Caco-2 (cell line): ENCODE measurements around the gene BMP7. TPM values are rescaled to one million over a fixed set of nuclear protein-coding genes. Genes with fewer than 3 reads are reported as not detected.

ENCODE experiments used
- BruUV-seq: library from RNA; stranded (reverse); fragments of 400-500 nt; replicated peaks from 2 replicates; lab custom pipeline; 2021; lab: Mats Ljungman, UMichigan
- CTCF ChIA-PET: fragments of 300-600 bp; sonication (Branson Sonifier 250); formaldehyde crosslinking; loops from one replicate; lab custom pipeline; 2022; ENCODE audit warnings: antibody characterized with exemption; lab: Charles Lee
- POLR2A ChIA-PET: fragments of 300-600 bp; sonication (Branson Sonifier 250); formaldehyde crosslinking; loops from one replicate; lab custom pipeline; 2022; ENCODE audit warnings: antibody characterized with exemption; lab: Charles Lee
- DNase-seq, 2 experiments: peaks; one replicate each; pipeline versions ENCODE4 v3.0.0 to v3.0.0-alpha.2; 2020 to 2022
- H3K27me3 ChIP-seq: replicated peaks from 2 replicates; pipeline ENCODE4 v1.6.0; 2011; ENCODE audit warnings: low read length; ENCODE audit not compliant: control insufficient read depth, insufficient read depth
- H3K36me3 ChIP-seq: 2 replicates; pipeline ENCODE4 v1.5.1; 2011; ENCODE audit warnings: low read length; ENCODE audit not compliant: control insufficient read depth, insufficient read depth
- H3K4me1 ChIP-seq: fragments of 250-450 bp; sonication (Bioruptor Pico); 2 replicates; pipeline ENCODE4 v1.5.1; 2020; ENCODE audit warnings: mild to moderate bottlenecking
- H3K4me3 ChIP-seq: 2 replicates; pipeline ENCODE4 v1.5.1; 2011; ENCODE audit warnings: low read depth, mild to moderate bottlenecking, control low read depth, low read length
- H3K9me3 ChIP-seq: fragments of 250-450 bp; sonication (Bioruptor Pico); 2 replicates; pipeline ENCODE4 v1.5.1; 2020; ENCODE audit warnings: mild to moderate bottlenecking, moderate library complexity
- H3K27ac Mint-ChIP-seq: one replicate; pipeline ENCODE4 v1.8.0; 2022; ENCODE audit warnings: mixed read lengths; ENCODE audit not compliant: unreplicated experiment
- H3K27me3 Mint-ChIP-seq: one replicate; pipeline ENCODE4 v1.8.0; 2022; ENCODE audit warnings: mixed read lengths; ENCODE audit not compliant: insufficient read depth, unreplicated experiment
- H3K36me3 Mint-ChIP-seq: one replicate; pipeline ENCODE4 v1.8.0; 2022; ENCODE audit warnings: mild to moderate bottlenecking, mixed read lengths; ENCODE audit not compliant: insufficient read depth, unreplicated experiment
- H3K4me1 Mint-ChIP-seq: one replicate; pipeline ENCODE4 v1.8.0; 2022; ENCODE audit warnings: low read depth, mixed read lengths; ENCODE audit not compliant: unreplicated experiment
- H3K4me3 Mint-ChIP-seq: one replicate; pipeline ENCODE4 v1.8.0; 2022; ENCODE audit warnings: mild to moderate bottlenecking, moderate library complexity, mixed read lengths; ENCODE audit not compliant: unreplicated experiment
- H3K9me3 Mint-ChIP-seq: one replicate; pipeline ENCODE4 v1.8.0; 2022; ENCODE audit warnings: mixed read lengths; ENCODE audit not compliant: unreplicated experiment
- intact Hi-C: fragments of 100-400 bp; cut with micrococcal nuclease; formaldehyde crosslinking; loops from one replicate; pipeline ENCODE4 v1.10.0; 2022; ENCODE audit not compliant: unreplicated experiment
- total RNA-seq: library from RNA; stranded (reverse); gene quantifications from 2 replicates; pipeline ENCODE4 v1.2.3, GENCODE V29; 2022
- TF ChIP-seq, protein P1 (sequence below), 2 experiments: fragments of 200-600 bp in 1 of 2; IDR thresholded peaks; 1 replicate in 1 of 2; 2 replicates in 1 of 2; pipeline versions ENCODE4 v1.5.1 to v1.8.0; 2011 to 2022; ENCODE audit warnings: antibody characterized with exemption in 1 of 2, control low read depth in 1 of 2, inconsistent platforms in 1 of 2, low read depth in 1 of 2, low read length in 1 of 2, mild to moderate bottlenecking in 1 of 2, moderate library complexity in 1 of 2; ENCODE audit not compliant: insufficient read depth in 1 of 2, severe bottlenecking in 1 of 2, unreplicated experiment in 1 of 2

BMP7 gene
- total RNA-seq, 1 experiment from 2014 or later = 317 TPM

- CTCF ChIA-PET = interaction anchor here (0.7 to 4.3 kb wide), 11 partner anchors 12 to 48 kb away, joined by 3 to 29 read pairs (median 5); no protein-coding TSS in a partner anchor
- Mint-ChIP-seq H3K27ac (peak overlapping the region; percentile 93), H3K4me1 (peaks cover 68% of the 10 kb centered on the region), H3K9me3 (no peaks in the 10 kb centered on the region), H3K36me3 (no peaks in the 10 kb centered on the region), H3K27me3 (no peaks in the 10 kb centered on the region), H3K4me3 (peak overlapping the region; percentile 51)
- H3K27me3 ChIP-seq = no peaks in the 10 kb centered on the region
- TF ChIP-seq, protein P1, sequence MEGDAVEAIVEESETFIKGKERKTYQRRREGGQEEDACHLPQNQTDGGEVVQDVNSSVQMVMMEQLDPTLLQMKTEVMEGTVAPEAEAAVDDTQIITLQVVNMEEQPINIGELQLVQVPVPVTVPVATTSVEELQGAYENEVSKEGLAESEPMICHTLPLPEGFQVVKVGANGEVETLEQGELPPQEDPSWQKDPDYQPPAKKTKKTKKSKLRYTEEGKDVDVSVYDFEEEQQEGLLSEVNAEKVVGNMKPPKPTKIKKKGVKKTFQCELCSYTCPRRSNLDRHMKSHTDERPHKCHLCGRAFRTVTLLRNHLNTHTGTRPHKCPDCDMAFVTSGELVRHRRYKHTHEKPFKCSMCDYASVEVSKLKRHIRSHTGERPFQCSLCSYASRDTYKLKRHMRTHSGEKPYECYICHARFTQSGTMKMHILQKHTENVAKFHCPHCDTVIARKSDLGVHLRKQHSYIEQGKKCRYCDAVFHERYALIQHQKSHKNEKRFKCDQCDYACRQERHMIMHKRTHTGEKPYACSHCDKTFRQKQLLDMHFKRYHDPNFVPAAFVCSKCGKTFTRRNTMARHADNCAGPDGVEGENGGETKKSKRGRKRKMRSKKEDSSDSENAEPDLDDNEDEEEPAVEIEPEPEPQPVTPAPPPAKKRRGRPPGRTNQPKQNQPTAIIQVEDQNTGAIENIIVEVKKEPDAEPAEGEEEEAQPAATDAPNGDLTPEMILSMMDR (IDR thresholded peaks at IDR 0.05; ENCODE audit: insufficient read depth in 1 of 2, low read depth in 1 of 2, low read length in 1 of 2, severe bottlenecking in 1 of 2, unreplicated experiment in 1 of 2) = no peak
- H3K4me3 ChIP-seq = no peak overlapping the region
- peaks cover 81% of the 10 kb centered on the region for H3K4me1 ChIP-seq
- BruUV-seq = TSS peak; percentile 88
- H3K9me3 ChIP-seq = no peaks in the 10 kb centered on the region
- intact Hi-C loops = loop anchor here (1.0 to 2.0 kb wide), 4 partner anchors 15 to 39 kb away; no protein-coding TSS in a partner anchor
- H3K36me3 ChIP-seq = no peaks in the 10 kb centered on the region
- peak in 1 of 2 experiments; percentile 52 for DNase-seq
- POLR2A ChIA-PET = interaction anchor here (0.6 to 2.3 kb wide), 6 partner anchors 16 to 186 kb away, joined by 3 to 20 read pairs (median 7); no protein-coding TSS in a partner anchor
Measured at GRCh38 chr20:57287901-57288300, 21.5 kb upstream of the BMP7 start.

DNA sequence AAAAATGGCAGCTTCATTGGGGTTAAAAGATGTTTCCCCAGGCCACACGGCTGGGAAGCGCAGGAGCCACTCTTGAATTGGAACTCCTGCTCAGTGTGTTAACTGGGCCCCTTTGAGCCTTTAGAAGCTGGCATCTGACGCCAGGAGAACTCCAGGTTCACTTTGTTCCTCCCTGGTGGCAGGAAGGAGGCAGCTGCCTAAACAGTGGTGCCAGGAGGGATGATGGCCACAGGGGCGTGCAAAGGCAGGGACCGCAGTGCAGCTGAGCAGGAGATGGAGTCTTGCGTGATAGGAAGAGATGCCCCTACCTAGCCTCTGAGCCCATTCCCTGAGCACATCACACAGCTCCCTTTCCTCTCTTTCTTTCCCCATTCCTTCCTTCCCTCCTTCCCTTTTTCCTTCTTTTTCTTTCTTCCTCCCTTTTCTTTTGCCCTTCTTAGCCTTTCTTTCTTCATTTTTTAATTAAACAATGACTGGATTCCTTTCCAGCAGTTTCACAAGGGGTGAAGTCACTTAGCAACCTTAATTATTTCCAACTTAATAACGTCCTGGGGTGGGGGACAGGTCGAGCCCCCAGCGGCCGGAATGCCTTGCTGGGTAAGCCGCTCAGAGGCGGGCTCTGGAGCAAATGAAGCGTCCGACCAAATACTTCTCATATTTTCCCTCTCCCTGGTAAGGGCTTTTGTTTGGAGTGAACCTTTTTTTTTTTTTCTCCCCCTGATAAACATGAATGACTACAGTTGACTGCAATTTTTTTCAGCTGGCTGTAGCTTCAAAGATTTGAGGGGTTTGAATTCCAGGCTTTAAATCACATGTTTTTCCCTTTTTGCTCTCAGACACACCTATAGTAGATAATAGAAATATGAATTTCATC is 20.8 kb upstream of the BMP7 start:
- Mint-ChIP-seq H3K27ac (peak overlapping the region; percentile 93), H3K4me3 (peak overlapping the region; percentile 51), H3K27me3 (no peaks in the 10 kb centered on the region), H3K9me3 (no peaks in the 10 kb centered on the region), H3K36me3 (no peaks in the 10 kb centered on the region), H3K4me1 (peaks cover 68% of the 10 kb centered on the region)
- TF ChIP-seq, protein P1 (IDR thresholded peaks at IDR 0.05; ENCODE audit: insufficient read depth in 1 of 2, low read depth in 1 of 2, low read length in 1 of 2, severe bottlenecking in 1 of 2, unreplicated experiment in 1 of 2) = peak; percentile 10 to 37
- no peaks in the 10 kb centered on the region for H3K9me3 ChIP-seq
- POLR2A ChIA-PET = interaction anchor here (0.6 to 2.3 kb wide), 7 partner anchors 10 to 185 kb away, joined by 3 to 20 read pairs (median 7); no protein-coding TSS in a partner anchor
- peaks cover 76% of the 10 kb centered on the region for H3K4me1 ChIP-seq
- no peaks in the 10 kb centered on the region for H3K27me3 ChIP-seq
- no peaks in the 10 kb centered on the region for H3K36me3 ChIP-seq
- CTCF ChIA-PET = interaction anchor here (0.6 to 4.3 kb wide), 10 partner anchors 11 to 864 kb away, joined by 3 to 29 read pairs (median 4); no protein-coding TSS in a partner anchor
- peak; percentile 86 to 89 for DNase-seq
- intact Hi-C loops = loop anchor here (1.0 to 2.0 kb wide), 4 partner anchors 14 to 40 kb away; no protein-coding TSS in a partner anchor
- BruUV-seq = TSS peak; percentile 84
- H3K4me3 ChIP-seq = no peak overlapping the region

GRCh38 chr20:57283860-57284259 is 17.4 kb upstream of the BMP7 start:
- no TSS peak for BruUV-seq
- ChIA-PET POLR2A (interaction anchor here (1.6 to 1.7 kb wide), 2 partner anchors 19 to 23 kb away, joined by 4 to 5 read pairs; no protein-coding TSS in a partner anchor), CTCF (interaction anchor here (0.6 to 1.6 kb wide), 4 partner anchors 9 to 1954 kb away, joined by 3 to 8 read pairs (median 4); no protein-coding TSS in a partner anchor)
- peaks cover 54% of the 10 kb centered on the region for H3K4me1 Mint-ChIP-seq
- no peak overlapping the region for H3K4me3 Mint-ChIP-seq
- Histone ChIP-seq H3K4me3 (no peak overlapping the region), H3K4me1 (peaks cover 53% of the 10 kb centered on the region), H3K27me3 (no peaks in the 10 kb centered on the region), H3K36me3 (no peaks in the 10 kb centered on the region), H3K9me3 (no peaks in the 10 kb centered on the region)
- no peaks in the 10 kb centered on the region for H3K9me3 Mint-ChIP-seq
- intact Hi-C loops = no loop called here
- no peak for DNase-seq
- TF ChIP-seq, protein P1 (IDR thresholded peaks at IDR 0.05; ENCODE audit: insufficient read depth in 1 of 2, low read depth in 1 of 2, low read length in 1 of 2, severe bottlenecking in 1 of 2, unreplicated experiment in 1 of 2) = no peak
- peak overlapping the region; percentile 39 for H3K27ac Mint-ChIP-seq
- no peaks in the 10 kb centered on the region for H3K36me3 Mint-ChIP-seq
- H3K27me3 Mint-ChIP-seq = no peaks in the 10 kb centered on the region
